Neural progenitor cell (in vitro differentiated cells): ENCODE data around the gene LAMB1. TPM values are rescaled to one million over a fixed set of nuclear protein-coding genes. Genes with fewer than 3 reads are reported as not detected.

Source experiments
- DNase-seq: peaks from one replicate; pipeline ENCODE4 v3.0.0-alpha.2; 2016; ENCODE audit warnings: low spot score
- H2AFZ ChIP-seq: fragments of 200-600 bp; sonication (generic); replicated peaks from 2 replicates; pipeline ENCODE4 v1.6.1; 2016; ENCODE audit warnings: antibody characterized with exemption
- H3F3A ChIP-seq: fragments of 200-600 bp; sonication (generic); 2 replicates; pipeline ENCODE4 v1.6.1; 2016; ENCODE audit warnings: antibody characterized with exemption, low read depth
- H3K27ac ChIP-seq: fragments of 200-600 bp; sonication (generic); 2 replicates; pipeline ENCODE4 v1.5.1; 2016; ENCODE audit warnings: mild to moderate bottlenecking
- H3K27me3 ChIP-seq: fragments of 200-600 bp; sonication (generic); 2 replicates; pipeline ENCODE4 v1.6.1; 2016; ENCODE audit warnings: mild to moderate bottlenecking, moderate library complexity
- H3K36me3 ChIP-seq: fragments of 200-600 bp; sonication (generic); 2 replicates; pipeline ENCODE4 v1.5.1; 2016
- H3K4me1 ChIP-seq: fragments of 200-600 bp; sonication (generic); 2 replicates; pipeline ENCODE4 v1.6.1; 2016; ENCODE audit warnings: mixed run types
- H3K4me2 ChIP-seq: fragments of 200-600 bp; sonication (generic); 2 replicates; pipeline ENCODE4 v1.6.1; 2016
- H3K4me3 ChIP-seq: fragments of 200-600 bp; sonication (generic); 2 replicates; pipeline ENCODE4 v1.5.1; 2016
- H3K79me2 ChIP-seq: fragments of 200-600 bp; sonication (generic); 2 replicates; pipeline ENCODE4 v1.6.1; 2016; ENCODE audit warnings: low read depth
- H3K9ac ChIP-seq: fragments of 200-600 bp; sonication (generic); 2 replicates; pipeline ENCODE4 v1.6.1; 2016
- H3K9me3 ChIP-seq: fragments of 200-600 bp; sonication (generic); 2 replicates; pipeline ENCODE4 v1.5.1; 2016; ENCODE audit warnings: low read depth
- H4K20me1 ChIP-seq: fragments of 200-600 bp; sonication (generic); 2 replicates; pipeline ENCODE4 v1.6.1; 2016; ENCODE audit warnings: low read depth
- H3K27ac Mint-ChIP-seq: 3 replicates; pipeline ENCODE4 v1.8.0; 2021; ENCODE audit warnings: mixed read lengths
- H3K27me3 Mint-ChIP-seq: 2 replicates; pipeline ENCODE4 v1.8.0; 2022; ENCODE audit warnings: low read depth, mild to moderate bottlenecking, inconsistent platforms, moderate library complexity, mixed read lengths; ENCODE audit not compliant: insufficient read depth
- H3K36me3 Mint-ChIP-seq: 3 replicates; pipeline ENCODE4 v1.8.0; 2021; ENCODE audit warnings: mixed read lengths
- H3K4me1 Mint-ChIP-seq: 3 replicates; pipeline ENCODE4 v1.8.0; 2021; ENCODE audit warnings: mixed read lengths
- H3K4me3 Mint-ChIP-seq: 3 replicates; pipeline ENCODE4 v1.8.0; 2021; ENCODE audit warnings: mild to moderate bottlenecking, moderate library complexity, mixed read lengths
- H3K9me3 Mint-ChIP-seq: 3 replicates; pipeline ENCODE4 v1.8.0; 2020; ENCODE audit warnings: mixed read lengths
- CTCF ChIP-seq: fragments of 200-600 bp; sonication (generic); IDR thresholded peaks from 2 replicates; pipeline ENCODE4 v1.5.1; 2017; ENCODE audit warnings: antibody characterized with exemption, mild to moderate bottlenecking
- EZH2 ChIP-seq: fragments of 200-600 bp; sonication (generic); IDR thresholded peaks from 2 replicates; pipeline ENCODE4 v1.6.1; 2017; ENCODE audit warnings: antibody characterized with exemption, mild to moderate bottlenecking, moderate library complexity
- EZH2phosphoT487 ChIP-seq: fragments of 200-600 bp; sonication (generic); IDR thresholded peaks from 2 replicates; pipeline ENCODE4 v1.6.1; 2017; ENCODE audit warnings: antibody characterized with exemption
- total RNA-seq: library from RNA; depleted of rRNA; stranded (reverse); fragments of >200 nt; gene quantifications from 2 replicates; pipeline ENCODE4 v1.2.3, GENCODE V29; 2015; ENCODE audit warnings: low replicate concordance

Gene LAMB1
- total RNA-seq, 1 donor from 2014 or later: 87.7 TPM

GRCh38 chr7:107946881-107947280 lies 56.1 kb downstream of the LAMB1 start:
- no peaks in the 10 kb centered on the region for H3K9me3 Mint-ChIP-seq
- no peak overlapping the region for H3K27ac ChIP-seq
- no peaks in the 10 kb centered on the region for H3K27me3 ChIP-seq
- no peak overlapping the region for H3K4me2 ChIP-seq
- H4K20me1 ChIP-seq: no peaks in the 10 kb centered on the region
- no peak for DNase-seq
- H3K4me3 ChIP-seq: no peak overlapping the region
- H3K36me3 Mint-ChIP-seq: peaks cover 21% of the 10 kb centered on the region
- no peak overlapping the region for H3K9ac ChIP-seq
- no peak for TF ChIP-seq CTCF
- no peak for TF ChIP-seq EZH2phosphoT487
- TF ChIP-seq EZH2: no peak
- H3F3A ChIP-seq: no peaks in the 10 kb centered on the region
- peaks cover 15% of the 10 kb centered on the region for H3K36me3 ChIP-seq
- H3K27ac Mint-ChIP-seq: no peak overlapping the region
- no peaks in the 10 kb centered on the region for H3K79me2 ChIP-seq
- H3K4me1 ChIP-seq: peaks cover 17% of the 10 kb centered on the region
- peaks cover 41% of the 10 kb centered on the region for H3K4me1 Mint-ChIP-seq
- no peak overlapping the region for H3K4me3 Mint-ChIP-seq
- H3K9me3 ChIP-seq: no peaks in the 10 kb centered on the region
- no peaks in the 10 kb centered on the region for H3K27me3 Mint-ChIP-seq
- no peak overlapping the region for H2AFZ ChIP-seq

GRCh38 chr7:107946451-107946850 lies 56.5 kb downstream of the LAMB1 start:
- DNase-seq: no peak
- Histone ChIP-seq H3K4me1 (peaks cover 12% of the 10 kb centered on the region), H3K9me3 (no peaks in the 10 kb centered on the region), H4K20me1 (no peaks in the 10 kb centered on the region), H3K9ac (no peak overlapping the region), H3K27ac (no peak overlapping the region), H3K36me3 (peaks cover 15% of the 10 kb centered on the region), H3K4me2 (no peak overlapping the region), H3K4me3 (no peak overlapping the region), H2AFZ (no peak overlapping the region), H3K27me3 (no peaks in the 10 kb centered on the region), H3K79me2 (no peaks in the 10 kb centered on the region), H3F3A (no peaks in the 10 kb centered on the region)
- no peaks in the 10 kb centered on the region for H3K27me3 Mint-ChIP-seq
- no peak for TF ChIP-seq EZH2
- TF ChIP-seq CTCF: no peak
- TF ChIP-seq EZH2phosphoT487: no peak
- H3K36me3 Mint-ChIP-seq: peaks cover 21% of the 10 kb centered on the region
- no peaks in the 10 kb centered on the region for H3K9me3 Mint-ChIP-seq
- H3K27ac Mint-ChIP-seq: no peak overlapping the region
- H3K4me1 Mint-ChIP-seq: peaks cover 36% of the 10 kb centered on the region
- no peak overlapping the region for H3K4me3 Mint-ChIP-seq

- Mint-ChIP-seq H3K36me3 (peaks cover 26% of the 10 kb centered on the region), H3K9me3 (no peaks in the 10 kb centered on the region), H3K4me1 (peaks cover 31% of the 10 kb centered on the region), H3K27ac (no peak overlapping the region), H3K4me3 (no peak overlapping the region), H3K27me3 (no peaks in the 10 kb centered on the region)
- no peaks in the 10 kb centered on the region for H3F3A ChIP-seq
- peaks cover 11% of the 10 kb centered on the region for H3K4me1 ChIP-seq
- H3K4me3 ChIP-seq: no peak overlapping the region
- H3K79me2 ChIP-seq: no peaks in the 10 kb centered on the region
- H3K4me2 ChIP-seq: no peak overlapping the region
- H4K20me1 ChIP-seq: no peaks in the 10 kb centered on the region
- H3K9ac ChIP-seq: no peak overlapping the region
- no peak for TF ChIP-seq EZH2
- no peak overlapping the region for H3K27ac ChIP-seq
- no peak overlapping the region for H2AFZ ChIP-seq
- no peak for DNase-seq
- H3K36me3 ChIP-seq: peaks cover 11% of the 10 kb centered on the region
- no peaks in the 10 kb centered on the region for H3K9me3 ChIP-seq
- H3K27me3 ChIP-seq: no peaks in the 10 kb centered on the region
Observed at GRCh38 chr7:107945332-107945731, 57.6 kb downstream of the LAMB1 start.

GRCh38 chr7:107944411-107945169 lies 58.4 kb downstream of the LAMB1 start:
- Mint-ChIP-seq H3K4me3 (no peak overlapping the region), H3K9me3 (no peaks in the 10 kb centered on the region), H3K36me3 (peaks cover 31% of the 10 kb centered on the region), H3K27me3 (no peaks in the 10 kb centered on the region), H3K4me1 (peaks cover 27% of the 10 kb centered on the region), H3K27ac (no peak overlapping the region)
- TF ChIP-seq EZH2: no peak
- TF ChIP-seq CTCF: no peak
- no peak for TF ChIP-seq EZH2phosphoT487
- peaks cover 9% of the 10 kb centered on the region for H3K36me3 ChIP-seq
- no peak overlapping the region for H3K4me3 ChIP-seq
- no peak for DNase-seq
- no peak overlapping the region for H3K9ac ChIP-seq
- peaks cover 11% of the 10 kb centered on the region for H3K4me1 ChIP-seq
- H2AFZ ChIP-seq: no peak overlapping the region
- no peak overlapping the region for H3K4me2 ChIP-seq
- no peaks in the 10 kb centered on the region for H3K9me3 ChIP-seq
- H3F3A ChIP-seq: no peaks in the 10 kb centered on the region
- H4K20me1 ChIP-seq: no peaks in the 10 kb centered on the region
- no peak overlapping the region for H3K27ac ChIP-seq
- H3K27me3 ChIP-seq: no peaks in the 10 kb centered on the region
- no peaks in the 10 kb centered on the region for H3K79me2 ChIP-seq
